ENCODE measurements around the gene NIT2. TPM values are rescaled to one million over a fixed set of nuclear protein-coding genes. Genes with fewer than 3 reads are reported as not detected.

The NIT2 gene
- total and polyA plus RNA-seq, 4 donors: 22.4 to 48.0 (median 47.0) TPM

- no peaks in the 10 kb centered on the region for H3K4me1 ChIP-seq (ENCODE audit: control insufficient read depth, insufficient read depth, low read length)
- DNase-seq (ENCODE audit: low read depth in 4 of 6, low spot score in 6 of 6): no peak
- H3K36me3 ChIP-seq (ENCODE audit: control insufficient read depth, insufficient read depth, low read length): peaks cover 8% of the 10 kb centered on the region
- WGBS (ENCODE audit: insufficient coverage): 89% methylated on average over 5 of the region's 8 CpGs
- H3K27me3 ChIP-seq (ENCODE audit: control insufficient read depth, insufficient read depth, low read length): no peaks in the 10 kb centered on the region
- H3K27ac ChIP-seq (ENCODE audit: low read depth, low read length): no peak overlapping the region
- H3K4me3 ChIP-seq (ENCODE audit: low read depth, low read length): no peak overlapping the region
- peaks cover 6% of the 10 kb centered on the region for H3K9me3 ChIP-seq (ENCODE audit: control insufficient read depth, insufficient read depth, low read length)
Observed at GRCh38 chr3:100384733-100385525, 50.4 kb downstream of the NIT2 start.

DNA sequence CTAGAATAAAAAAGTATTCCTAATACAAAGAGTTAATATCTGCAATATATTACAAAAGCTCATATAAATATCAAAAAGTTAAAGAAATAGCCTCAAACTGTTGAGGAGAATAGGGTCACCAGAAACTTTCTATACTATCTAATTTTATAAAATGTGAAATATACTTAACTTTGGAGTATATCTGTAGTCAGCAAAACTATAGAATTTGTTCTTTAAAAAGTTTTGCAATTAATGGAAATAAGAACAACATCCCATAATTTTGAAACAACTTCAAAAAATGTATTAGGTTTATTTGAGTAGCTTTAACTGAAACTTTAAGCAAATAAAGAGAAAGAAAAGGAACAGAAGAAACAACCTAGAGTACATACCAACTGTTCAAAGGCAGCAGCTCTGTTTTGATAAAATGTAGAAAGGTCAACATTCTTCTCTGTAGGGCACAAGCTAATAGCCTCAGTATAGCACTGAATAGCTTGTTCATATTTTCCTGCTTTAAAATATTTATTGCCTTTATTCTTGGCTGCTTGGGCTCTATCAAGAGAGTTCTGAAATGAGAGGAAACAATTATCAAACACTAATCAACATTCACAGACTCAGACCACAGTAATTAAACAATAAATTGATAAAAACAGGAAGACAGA, 52.0 kb downstream of the NIT2 start:
- H3K4me1 ChIP-seq (ENCODE audit: control insufficient read depth, insufficient read depth, low read length): no peaks in the 10 kb centered on the region
- H3K9me3 ChIP-seq (ENCODE audit: control insufficient read depth, insufficient read depth, low read length): peaks cover 6% of the 10 kb centered on the region
- no peaks in the 10 kb centered on the region for H3K27me3 ChIP-seq (ENCODE audit: control insufficient read depth, insufficient read depth, low read length)
- DNase-seq (ENCODE audit: low read depth in 4 of 6, low spot score in 6 of 6): peak in 1 of 6 donors; percentile 6
- H3K27ac ChIP-seq (ENCODE audit: low read depth, low read length): peak overlapping the region; percentile 33
- H3K4me3 ChIP-seq (ENCODE audit: low read depth, low read length): no peak overlapping the region
- peaks cover 6% of the 10 kb centered on the region for H3K36me3 ChIP-seq (ENCODE audit: control insufficient read depth, insufficient read depth, low read length)

DNA sequence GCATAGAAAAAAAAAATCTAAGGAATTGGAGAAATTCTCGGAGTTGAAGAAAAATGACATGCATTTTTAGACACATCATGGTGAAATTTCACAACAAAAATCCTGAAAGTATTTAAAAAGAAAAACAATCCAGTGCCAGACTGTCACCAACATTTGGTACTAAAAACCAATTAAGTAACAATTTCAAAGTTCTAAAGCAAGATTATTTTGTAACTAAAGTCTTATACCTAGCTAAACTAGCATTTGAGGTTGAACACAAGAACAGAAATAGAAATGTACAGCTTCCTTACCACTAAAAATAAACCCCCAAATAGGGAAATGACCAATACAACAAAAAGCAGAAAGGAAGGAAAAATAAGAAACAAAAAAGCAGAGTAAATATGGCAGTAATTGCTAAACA, 54.5 kb downstream of the NIT2 start:
- Histone ChIP-seq H3K9me3 (ENCODE audit: control insufficient read depth, insufficient read depth, low read length) (peaks cover 6% of the 10 kb centered on the region), H3K27ac (ENCODE audit: low read depth, low read length) (no peak overlapping the region), H3K4me3 (ENCODE audit: low read depth, low read length) (no peak overlapping the region), H3K4me1 (ENCODE audit: control insufficient read depth, insufficient read depth, low read length) (no peaks in the 10 kb centered on the region), H3K36me3 (ENCODE audit: control insufficient read depth, insufficient read depth, low read length) (no peaks in the 10 kb centered on the region), H3K27me3 (ENCODE audit: control insufficient read depth, insufficient read depth, low read length) (no peaks in the 10 kb centered on the region)
- DNase-seq (ENCODE audit: low read depth in 4 of 6, low spot score in 6 of 6): no peak
- WGBS (ENCODE audit: insufficient coverage): no CpG with 5 or more reads among the region's 1 CpG

DNA sequence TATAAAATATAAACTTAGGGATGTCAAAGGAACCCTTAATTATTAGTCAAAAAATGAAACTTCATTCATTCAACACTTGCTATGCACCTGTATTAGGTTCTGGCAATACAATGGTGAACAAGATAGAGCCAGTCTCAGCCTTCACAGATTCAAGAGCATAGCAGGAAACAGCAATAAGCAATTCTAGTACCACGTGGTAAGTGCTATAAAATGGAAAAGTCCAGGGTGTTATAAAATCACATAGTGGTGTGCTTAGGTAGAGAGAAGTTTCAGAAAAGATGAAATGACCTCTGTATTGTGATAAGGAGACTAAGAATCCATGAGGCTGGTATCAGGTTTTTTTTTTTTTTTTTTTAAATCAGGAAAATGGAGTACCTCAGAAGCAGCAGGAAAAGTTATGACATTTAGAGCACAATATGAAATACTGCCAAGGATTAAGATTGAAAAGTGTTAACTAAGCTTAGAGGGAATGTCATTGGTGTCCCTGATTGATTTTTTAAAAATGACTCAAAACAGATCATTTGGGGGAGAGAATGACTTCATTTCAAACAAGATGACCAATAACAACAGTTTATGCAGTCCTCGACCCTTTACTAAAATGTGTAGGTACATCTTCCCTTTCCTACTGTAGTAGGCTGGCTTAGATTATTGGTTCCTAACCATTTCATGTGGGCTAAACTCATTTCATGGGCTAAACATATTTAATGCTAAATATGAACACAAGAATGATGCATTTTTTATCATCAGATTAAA, 61.3 kb downstream of the NIT2 start:
- H3K4me3 ChIP-seq (ENCODE audit: low read depth, low read length): no peak overlapping the region
- 83% methylated on average over 1 of the region's 2 CpGs for WGBS (ENCODE audit: insufficient coverage)
- no peak for DNase-seq (ENCODE audit: low read depth in 4 of 6, low spot score in 6 of 6)
- H3K4me1 ChIP-seq (ENCODE audit: control insufficient read depth, insufficient read depth, low read length): peaks cover 10% of the 10 kb centered on the region
- no peak overlapping the region for H3K27ac ChIP-seq (ENCODE audit: low read depth, low read length)
- H3K36me3 ChIP-seq (ENCODE audit: control insufficient read depth, insufficient read depth, low read length): no peaks in the 10 kb centered on the region
- H3K27me3 ChIP-seq (ENCODE audit: control insufficient read depth, insufficient read depth, low read length): no peaks in the 10 kb centered on the region
- no peaks in the 10 kb centered on the region for H3K9me3 ChIP-seq (ENCODE audit: control insufficient read depth, insufficient read depth, low read length)

- no peaks in the 10 kb centered on the region for H3K9me3 ChIP-seq (ENCODE audit: control insufficient read depth, insufficient read depth, low read length)
- no CpG with 5 or more reads among the region's 2 CpGs for WGBS (ENCODE audit: insufficient coverage)
- H3K36me3 ChIP-seq (ENCODE audit: control insufficient read depth, insufficient read depth, low read length): no peaks in the 10 kb centered on the region
- peaks cover 10% of the 10 kb centered on the region for H3K4me1 ChIP-seq (ENCODE audit: control insufficient read depth, insufficient read depth, low read length)
- DNase-seq (ENCODE audit: low read depth in 4 of 6, low spot score in 6 of 6): no peak
- no peak overlapping the region for H3K27ac ChIP-seq (ENCODE audit: low read depth, low read length)
- H3K4me3 ChIP-seq (ENCODE audit: low read depth, low read length): no peak overlapping the region
- H3K27me3 ChIP-seq (ENCODE audit: control insufficient read depth, insufficient read depth, low read length): no peaks in the 10 kb centered on the region
Observed at GRCh38 chr3:100396967-100397366, 62.4 kb downstream of the NIT2 start.

DNA sequence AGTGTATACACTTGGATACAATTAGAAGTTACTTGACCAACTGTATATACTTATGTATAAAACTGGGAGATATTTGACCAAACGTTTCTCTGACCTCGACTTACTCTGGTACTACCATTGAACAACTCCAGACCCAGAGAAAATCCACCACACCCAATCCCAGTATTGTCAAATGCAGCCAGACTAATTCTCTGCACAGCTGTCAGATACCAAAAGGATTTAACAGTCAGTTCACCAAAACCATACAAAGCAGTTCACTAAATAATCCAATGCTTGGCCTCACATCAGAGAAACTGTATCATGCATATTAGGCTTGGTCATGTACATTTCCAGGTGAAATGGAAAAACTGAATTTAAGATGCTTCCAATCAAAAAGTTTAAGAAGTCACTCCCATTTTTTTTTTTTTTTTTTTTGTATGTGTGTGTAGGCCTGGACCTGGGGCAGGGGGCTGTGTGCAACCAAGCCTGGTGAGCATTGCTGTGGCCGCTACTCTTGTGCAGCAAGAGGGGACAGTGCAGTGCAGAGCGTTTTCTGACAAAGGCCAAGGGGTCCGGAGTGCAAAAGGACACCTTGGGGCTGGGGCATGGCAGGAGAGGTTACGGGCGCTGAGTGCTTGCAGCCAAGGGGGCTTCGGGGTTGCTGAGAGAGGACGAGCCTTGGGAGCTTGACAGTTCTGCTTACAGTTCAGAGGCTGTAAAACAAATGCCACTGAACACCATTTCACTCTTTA, 64.9 kb downstream of the NIT2 start:
- Histone ChIP-seq H3K36me3 (ENCODE audit: control insufficient read depth, insufficient read depth, low read length) (no peaks in the 10 kb centered on the region), H3K9me3 (ENCODE audit: control insufficient read depth, insufficient read depth, low read length) (no peaks in the 10 kb centered on the region), H3K4me3 (ENCODE audit: low read depth, low read length) (peak overlapping the region; percentile 92), H3K4me1 (ENCODE audit: control insufficient read depth, insufficient read depth, low read length) (peaks cover 13% of the 10 kb centered on the region), H3K27ac (ENCODE audit: low read depth, low read length) (no peak overlapping the region), H3K27me3 (ENCODE audit: control insufficient read depth, insufficient read depth, low read length) (no peaks in the 10 kb centered on the region)
- WGBS (ENCODE audit: insufficient coverage): 61% methylated on average over 5 of the region's 9 CpGs
- DNase-seq (ENCODE audit: low read depth in 4 of 6, low spot score in 6 of 6): no peak

- peaks cover 13% of the 10 kb centered on the region for H3K4me1 ChIP-seq (ENCODE audit: control insufficient read depth, insufficient read depth, low read length)
- H3K4me3 ChIP-seq (ENCODE audit: low read depth, low read length): peak overlapping the region; percentile 92
- WGBS (ENCODE audit: insufficient coverage): under 1% methylated on average over 22 of the region's 22 CpGs
Observed at GRCh38 chr3:100400419-100400779, 65.8 kb downstream of the NIT2 start.

GRCh38 chr3:100400780-100401673, 66.5 kb downstream of the NIT2 start, which contains the start of the genes LNP1 and TOMM70:
LNP1 (plus strand) TSS chr3:100401539; CDS start chr3:100429730, 28,191 bp downstream.
TOMM70 (minus strand) TSS chr3:100401089; CDS start chr3:100400949, 140 bp downstream.
- Histone ChIP-seq H3K36me3 (ENCODE audit: control insufficient read depth, insufficient read depth, low read length) (no peaks in the 10 kb centered on the region), H3K27ac (ENCODE audit: low read depth, low read length) (peak within 1 kb of the TSS; percentile 99), H3K4me1 (ENCODE audit: control insufficient read depth, insufficient read depth, low read length) (peaks cover 13% of the 10 kb centered on the region), H3K27me3 (ENCODE audit: control insufficient read depth, insufficient read depth, low read length) (no peaks in the 10 kb centered on the region), H3K9me3 (ENCODE audit: control insufficient read depth, insufficient read depth, low read length) (no peaks in the 10 kb centered on the region), H3K4me3 (ENCODE audit: low read depth, low read length) (peak within 1 kb of the TSS; percentile 92)
- DNase-seq (ENCODE audit: low read depth in 4 of 6, low spot score in 6 of 6): peak; percentile 93 to 99 (median 97)
- 0% methylated on average over 61 of the region's 64 CpGs for WGBS (ENCODE audit: insufficient coverage)

More at GRCh38 chr3:100400419-100400779, 65.8 kb downstream of the NIT2 start:
- peak in 2 of 6 donors; percentile 25 to 55 for DNase-seq (ENCODE audit: low read depth in 4 of 6, low spot score in 6 of 6)
- Histone ChIP-seq H3K36me3 (ENCODE audit: control insufficient read depth, insufficient read depth, low read length) (no peaks in the 10 kb centered on the region), H3K27me3 (ENCODE audit: control insufficient read depth, insufficient read depth, low read length) (no peaks in the 10 kb centered on the region), H3K27ac (ENCODE audit: low read depth, low read length) (peak overlapping the region; percentile 99), H3K9me3 (ENCODE audit: control insufficient read depth, insufficient read depth, low read length) (no peaks in the 10 kb centered on the region)
